GM19239 (cell line): Measurements from ENCODE around the gene DZANK1.
"Not testable (repeated sequence)": the region's sequence is repeated elsewhere in the genome, so short reads cannot be mapped to it uniquely, and the experiment has no call there.

Experiments used
- DNase-seq: peaks from one replicate; pipeline ENCODE4 v3.0.0; 2011; ENCODE audit warnings: low spot score; ENCODE audit not compliant: insufficient read length
- FAIRE-seq: peaks from 2 replicates; lab custom pipeline; 2011; peaks lifted over from hg19 to GRCh38; lab: Jason Lieb, UNC

Gene DZANK1

GRCh38 chr20:18443886-18444285, 22.9 kb downstream of the DZANK1 start:
- DNase-seq (no peak), FAIRE-seq (no peak)

- FAIRE-seq (no peak), DNase-seq (no peak)
These were observed 26.4 kb downstream of the DZANK1 start for GRCh38 chr20:18440403-18440802.

GRCh38 chr20:18436847-18437246, 30.0 kb downstream of the DZANK1 start:
- peak; percentile 40 for FAIRE-seq
- no peak for DNase-seq

- no peak for FAIRE-seq
- DNase-seq = no peak
These were observed 35.6 kb downstream of the DZANK1 start for GRCh38 chr20:18431206-18431605.

GRCh38 chr20:18430172-18430826, 36.5 kb downstream of the DZANK1 start:
- no peak for FAIRE-seq
- DNase-seq = no peak

- FAIRE-seq = no peak
These were observed 38.2 kb downstream of the DZANK1 start for GRCh38 chr20:18428490-18429173.

GRCh38 chr20:18427214-18427613, 39.6 kb downstream of the DZANK1 start:
- DNase-seq = no peak
- FAIRE-seq = no peak

More at GRCh38 chr20:18428490-18429173, 38.2 kb downstream of the DZANK1 start:
- no peak for DNase-seq

- DNase-seq (no peak), FAIRE-seq (no peak)
These were observed 45.2 kb downstream of the DZANK1 start for GRCh38 chr20:18421608-18422007.

GRCh38 chr20:18416486-18416885, 50.3 kb downstream of the DZANK1 start:
- DNase-seq = no peak
- no peak for FAIRE-seq

- FAIRE-seq (no peak), DNase-seq (no peak)
These were observed 52.7 kb downstream of the DZANK1 start for GRCh38 chr20:18414140-18414539.

- FAIRE-seq = peak; percentile 89
- peak; percentile 9 for DNase-seq
These were observed 54.5 kb downstream of the DZANK1 start for GRCh38 chr20:18412221-18412901.

GRCh38 chr20:18405826-18406225, 61.0 kb downstream of the DZANK1 start:
- FAIRE-seq (no peak), DNase-seq (no peak)

- DNase-seq = no peak
- FAIRE-seq = no peak
These were observed 62.7 kb downstream of the DZANK1 start for GRCh38 chr20:18404172-18404571.

GRCh38 chr20:18403269-18403668, 63.6 kb downstream of the DZANK1 start:
- DNase-seq = no peak
- FAIRE-seq = no peak

- FAIRE-seq = no peak
- DNase-seq = no peak
These were observed 65.5 kb downstream of the DZANK1 start for GRCh38 chr20:18401305-18401704.

- no peak for FAIRE-seq
- no peak for DNase-seq
These were observed 66.4 kb downstream of the DZANK1 start for GRCh38 chr20:18400460-18400859.

GRCh38 chr20:18398713-18399112, 68.1 kb downstream of the DZANK1 start:
- not testable (repeated sequence) for FAIRE-seq, DNase-seq

- DNase-seq (no peak), FAIRE-seq (no peak)
These were observed 69.8 kb downstream of the DZANK1 start for GRCh38 chr20:18397030-18397429.

- DNase-seq (no peak), FAIRE-seq (no peak)
These were observed 71.3 kb downstream of the DZANK1 start for GRCh38 chr20:18395544-18395943.

GRCh38 chr20:18394363-18394762, 72.5 kb downstream of the DZANK1 start:
- no peak for FAIRE-seq
- no peak for DNase-seq

- FAIRE-seq (no peak), DNase-seq (no peak)
These were observed 75.1 kb downstream of the DZANK1 start for GRCh38 chr20:18391686-18392085.
